Hepatocyte (in vitro differentiated cells): ENCODE data around the gene FAM200A. TPM values are rescaled to one million over a fixed set of nuclear protein-coding genes. Genes with fewer than 3 reads are reported as not detected.

ENCODE experiments used
- DNase-seq: peaks from one replicate; pipeline ENCODE4 v3.0.0-alpha.2; 2016; ENCODE audit warnings: low spot score
- H2AFZ ChIP-seq: fragments of 200-600 bp; sonication (generic); 2 replicates; pipeline ENCODE4 v1.6.0; 2016; ENCODE audit warnings: antibody characterized with exemption, mild to moderate bottlenecking
- H3K27ac ChIP-seq: fragments of 200-600 bp; sonication (generic); 2 replicates; pipeline ENCODE4 v1.5.1; 2016; ENCODE audit warnings: mild to moderate bottlenecking
- H3K27me3 ChIP-seq: fragments of 200-600 bp; sonication (generic); 2 replicates; pipeline ENCODE4 v1.6.1; 2016
- H3K36me3 ChIP-seq: fragments of 200-600 bp; sonication (generic); replicated peaks from 2 replicates; pipeline ENCODE4 v1.5.1; 2016; ENCODE audit warnings: low read depth; ENCODE audit not compliant: insufficient read depth
- H3K4me1 ChIP-seq: fragments of 200-600 bp; sonication (generic); 2 replicates; pipeline ENCODE4 v1.5.1; 2016; ENCODE audit warnings: mild to moderate bottlenecking, moderate library complexity; ENCODE audit not compliant: insufficient read depth
- H3K4me2 ChIP-seq: fragments of 200-600 bp; sonication (generic); 2 replicates; pipeline ENCODE4 v1.6.0; 2016
- H3K4me3 ChIP-seq: fragments of 200-600 bp; sonication (generic); 2 replicates; pipeline ENCODE4 v1.5.1; 2016; ENCODE audit warnings: mild to moderate bottlenecking
- H3K79me2 ChIP-seq: fragments of 200-600 bp; sonication (generic); 2 replicates; pipeline ENCODE4 v1.6.0; 2017; ENCODE audit warnings: mild to moderate bottlenecking
- H3K9me2 ChIP-seq: fragments of 200-600 bp; sonication (generic); replicated peaks from 2 replicates; pipeline ENCODE4 v1.6.0; 2017; ENCODE audit warnings: mild to moderate bottlenecking; ENCODE audit not compliant: insufficient read depth
- H3K9me3 ChIP-seq: fragments of 200-600 bp; sonication (generic); 2 replicates; pipeline ENCODE4 v1.5.1; 2016; ENCODE audit warnings: low read depth, mild to moderate bottlenecking
- H4K20me1 ChIP-seq: fragments of 200-600 bp; sonication (generic); 2 replicates; pipeline ENCODE4 v1.6.0; 2016; ENCODE audit warnings: mild to moderate bottlenecking; ENCODE audit not compliant: insufficient read depth, poor library complexity, severe bottlenecking
- EZH2 ChIP-seq: fragments of 200-600 bp; sonication (generic); IDR thresholded peaks from 2 replicates; pipeline ENCODE4 v1.6.1; 2016; ENCODE audit warnings: antibody characterized with exemption, mild to moderate bottlenecking, borderline replicate concordance
- EZH2phosphoT487 ChIP-seq: fragments of 200-600 bp; sonication (generic); IDR thresholded peaks from one replicate; pipeline ENCODE4 v1.6.1; 2018; ENCODE audit warnings: antibody characterized with exemption, mild to moderate bottlenecking, low read depth, moderate library complexity; ENCODE audit not compliant: unreplicated experiment, severe bottlenecking
- WGBS: methylation state at CpG from one replicate; pipeline ENCODE4 v1.1.6; 2016; ENCODE audit warnings: low lambda C conversion rate; ENCODE audit errors: missing lambda C conversion rate; 5-methylcytosine and 5-hydroxymethylcytosine counted together
- polyA plus RNA-seq: library from polyadenylated mRNA; unstranded; fragments of >200 nt; fragmentation: Nextera tagmentation; extraction: Ambion mirVana; gene quantifications from 2 replicates; pipeline ENCODE4 v1.2.1, GENCODE V29; 2016
- total RNA-seq: library from RNA; depleted of rRNA; stranded (reverse); fragments of >200 nt; gene quantifications from 2 replicates; pipeline ENCODE4 v1.2.3, GENCODE V29; 2014
- TF ChIP-seq, protein P1 (sequence below): fragments of 200-600 bp; sonication (generic); IDR thresholded peaks from 2 replicates; pipeline ENCODE4 v1.5.1; 2016; ENCODE audit warnings: antibody characterized with exemption, mild to moderate bottlenecking; ENCODE audit not compliant: poor library complexity

Gene FAM200A
- total and polyA plus RNA-seq, 2 experiments from 2014 or later = 4.4 to 6.3 TPM

DNA sequence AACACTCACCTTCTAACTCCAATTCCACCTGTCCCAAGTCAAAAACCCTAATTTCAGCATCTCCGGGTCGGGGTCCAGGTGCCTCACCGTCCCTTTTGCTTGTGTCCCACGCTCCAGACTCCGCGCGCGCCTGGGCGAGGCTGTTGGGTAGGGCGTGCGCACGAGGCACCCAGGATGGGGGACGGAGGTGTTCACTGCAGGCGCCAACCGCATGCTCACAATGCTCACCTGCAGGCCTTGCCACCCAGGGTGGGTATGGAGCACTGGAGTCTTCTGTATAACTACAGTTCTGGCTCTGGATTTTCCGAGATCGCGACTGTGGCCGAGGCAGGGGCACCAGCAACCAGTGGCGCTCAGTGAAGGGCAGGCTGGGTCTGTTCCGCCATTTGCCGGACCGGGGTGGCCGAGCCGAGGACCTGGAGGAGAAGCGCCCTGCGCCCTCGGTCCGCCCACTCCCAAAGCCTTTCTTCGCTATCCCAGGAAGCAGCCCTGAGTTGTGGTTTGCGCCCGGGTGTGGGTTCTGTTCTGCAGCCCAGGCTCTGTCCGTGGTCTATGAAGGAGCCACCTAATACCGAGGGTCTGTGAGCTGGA is 8.7 kb downstream of the FAM200A start:
- TF ChIP-seq, protein P1, sequence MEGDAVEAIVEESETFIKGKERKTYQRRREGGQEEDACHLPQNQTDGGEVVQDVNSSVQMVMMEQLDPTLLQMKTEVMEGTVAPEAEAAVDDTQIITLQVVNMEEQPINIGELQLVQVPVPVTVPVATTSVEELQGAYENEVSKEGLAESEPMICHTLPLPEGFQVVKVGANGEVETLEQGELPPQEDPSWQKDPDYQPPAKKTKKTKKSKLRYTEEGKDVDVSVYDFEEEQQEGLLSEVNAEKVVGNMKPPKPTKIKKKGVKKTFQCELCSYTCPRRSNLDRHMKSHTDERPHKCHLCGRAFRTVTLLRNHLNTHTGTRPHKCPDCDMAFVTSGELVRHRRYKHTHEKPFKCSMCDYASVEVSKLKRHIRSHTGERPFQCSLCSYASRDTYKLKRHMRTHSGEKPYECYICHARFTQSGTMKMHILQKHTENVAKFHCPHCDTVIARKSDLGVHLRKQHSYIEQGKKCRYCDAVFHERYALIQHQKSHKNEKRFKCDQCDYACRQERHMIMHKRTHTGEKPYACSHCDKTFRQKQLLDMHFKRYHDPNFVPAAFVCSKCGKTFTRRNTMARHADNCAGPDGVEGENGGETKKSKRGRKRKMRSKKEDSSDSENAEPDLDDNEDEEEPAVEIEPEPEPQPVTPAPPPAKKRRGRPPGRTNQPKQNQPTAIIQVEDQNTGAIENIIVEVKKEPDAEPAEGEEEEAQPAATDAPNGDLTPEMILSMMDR = no peak
- TF ChIP-seq EZH2phosphoT487 (no peak), EZH2 (no peak)
- DNase-seq = no peak
- no peak overlapping the region for H3K4me3 ChIP-seq
- no peaks in the 10 kb centered on the region for H3K27me3 ChIP-seq
- no peak overlapping the region for H2AFZ ChIP-seq
- H3K36me3 ChIP-seq = peaks cover 5% of the 10 kb centered on the region
- peaks cover 6% of the 10 kb centered on the region for H3K9me3 ChIP-seq
- H3K27ac ChIP-seq = no peak overlapping the region
- no peaks in the 10 kb centered on the region for H3K4me1 ChIP-seq
- H4K20me1 ChIP-seq = no peaks in the 10 kb centered on the region
- H3K4me2 ChIP-seq = no peak overlapping the region
- no peaks in the 10 kb centered on the region for H3K79me2 ChIP-seq
- no peaks in the 10 kb centered on the region for H3K9me2 ChIP-seq
- WGBS = 98% methylated on average over 34 of the region's 34 CpGs

DNA sequence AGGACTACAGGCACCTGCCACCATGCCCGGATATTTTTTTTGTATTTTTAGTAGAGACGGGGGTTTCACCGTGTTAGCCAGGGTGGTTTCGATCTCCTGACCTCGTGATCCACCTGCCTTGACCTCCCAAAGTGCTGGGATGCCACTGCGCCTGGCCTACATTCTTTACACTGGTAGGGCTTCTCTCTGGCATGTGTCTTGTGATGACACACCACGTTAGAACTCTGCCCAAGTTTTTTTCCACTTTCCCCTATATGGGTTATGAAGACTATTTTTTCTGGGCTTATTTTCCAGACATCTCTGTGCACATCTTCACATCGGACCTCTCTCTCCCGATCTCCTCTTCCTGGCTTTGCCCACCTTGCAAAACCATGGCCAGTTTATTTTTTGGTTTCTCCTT is 10.7 kb downstream of the FAM200A start:
- H3K27me3 ChIP-seq = no peaks in the 10 kb centered on the region
- 94% methylated on average over 9 of the region's 9 CpGs for WGBS
- no peaks in the 10 kb centered on the region for H3K9me2 ChIP-seq
- H2AFZ ChIP-seq = no peak overlapping the region
- H3K9me3 ChIP-seq = no peaks in the 10 kb centered on the region
- H4K20me1 ChIP-seq = no peaks in the 10 kb centered on the region
- H3K36me3 ChIP-seq = no peaks in the 10 kb centered on the region
- H3K79me2 ChIP-seq = no peaks in the 10 kb centered on the region
- H3K4me1 ChIP-seq = no peaks in the 10 kb centered on the region
- H3K4me2 ChIP-seq = no peak overlapping the region
- DNase-seq = no peak
- no peak overlapping the region for H3K27ac ChIP-seq
- no peak overlapping the region for H3K4me3 ChIP-seq
- TF ChIP-seq, protein P1 = no peak
- TF ChIP-seq EZH2phosphoT487 (no peak), EZH2 (no peak)

DNA sequence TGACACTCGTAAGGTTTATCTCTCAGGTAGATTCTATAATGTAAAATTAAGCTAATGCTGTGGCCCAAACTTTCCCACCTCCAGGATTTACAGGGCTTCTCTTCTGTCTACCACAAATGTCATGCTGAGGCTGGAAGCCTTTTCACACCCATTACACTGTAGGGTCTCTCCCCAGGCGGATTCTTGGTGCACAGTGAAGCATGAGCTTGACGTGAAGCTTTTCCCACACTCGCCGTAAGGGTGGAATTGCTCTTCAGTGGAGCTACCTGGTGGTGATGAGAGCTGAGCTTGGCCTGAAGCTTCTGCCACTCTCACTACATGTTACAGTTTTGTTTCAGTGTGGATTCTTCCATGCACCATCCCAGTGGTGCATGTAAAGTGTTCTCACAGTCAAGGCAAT is 11.4 kb downstream of the FAM200A start:
- H3K9me3 ChIP-seq = no peaks in the 10 kb centered on the region

More for the DNA sequence above, 11.4 kb downstream of the FAM200A start:
- Histone ChIP-seq H3K9me2 (no peaks in the 10 kb centered on the region), H3K4me2 (no peak overlapping the region), H2AFZ (no peak overlapping the region), H3K27ac (no peak overlapping the region), H3K36me3 (no peaks in the 10 kb centered on the region), H3K4me3 (no peak overlapping the region), H3K79me2 (no peaks in the 10 kb centered on the region), H3K27me3 (no peaks in the 10 kb centered on the region), H3K4me1 (no peaks in the 10 kb centered on the region), H4K20me1 (no peaks in the 10 kb centered on the region)
- TF ChIP-seq EZH2phosphoT487 (no peak), EZH2 (no peak)
- TF ChIP-seq, protein P1 = no peak
- DNase-seq = no peak
- WGBS = 96% methylated on average over 5 of the region's 5 CpGs
